GM18502 (cell line): Measurements from ENCODE around the gene TNFRSF11A.

ENCODE experiments used
- ATAC-seq: cut with Tn5 transposase; IDR thresholded peaks from one replicate; pipeline ENCODE4 v1.9.1; 2021; ENCODE audit warnings: mild to moderate bottlenecking; ENCODE audit not compliant: unreplicated experiment, poor library complexity

Gene TNFRSF11A

GRCh38 chr18:62324917-62325805, at the start of gene TNFRSF11A:
TSS of gene TNFRSF11A (plus strand) at chr18:62325310. CDS start at chr18:62325353, 43 bp downstream.
- peak; percentile 74 for ATAC-seq

GRCh38 chr18:62277045-62277444, 48.1 kb upstream of the TNFRSF11A start:
- ATAC-seq, result no peak

GRCh38 chr18:62279561-62279960, 45.5 kb upstream of the TNFRSF11A start:
- no peak for ATAC-seq

- ATAC-seq, result no peak
Observed at GRCh38 chr18:62280058-62280457, 45.1 kb upstream of the TNFRSF11A start.

- ATAC-seq, result no peak
Observed at GRCh38 chr18:62280786-62281185, 44.3 kb upstream of the TNFRSF11A start.

GRCh38 chr18:62281684-62282083, 43.4 kb upstream of the TNFRSF11A start:
- ATAC-seq, result no peak

- ATAC-seq, result no peak
Observed at GRCh38 chr18:62282188-62282629, 42.9 kb upstream of the TNFRSF11A start.

GRCh38 chr18:62284637-62285036, 40.5 kb upstream of the TNFRSF11A start:
- ATAC-seq, result no peak

GRCh38 chr18:62285281-62285680, 39.8 kb upstream of the TNFRSF11A start:
- ATAC-seq, result no peak

- ATAC-seq, result peak; percentile 44
Observed at GRCh38 chr18:62287781-62288664, 37.1 kb upstream of the TNFRSF11A start.

- ATAC-seq, result peak; percentile 80
Observed at GRCh38 chr18:62288665-62289008, 36.5 kb upstream of the TNFRSF11A start.

GRCh38 chr18:62289047-62289446, 36.1 kb upstream of the TNFRSF11A start:
- peak; percentile 73 for ATAC-seq

- no peak for ATAC-seq
Observed at GRCh38 chr18:62294073-62294472, 31.0 kb upstream of the TNFRSF11A start.

GRCh38 chr18:62300359-62300963, 24.6 kb upstream of the TNFRSF11A start:
- ATAC-seq, result no peak

GRCh38 chr18:62301322-62301721, 23.8 kb upstream of the TNFRSF11A start:
- no peak for ATAC-seq

GRCh38 chr18:62312851-62313250, 12.3 kb upstream of the TNFRSF11A start:
- ATAC-seq, result no peak

- ATAC-seq, result no peak
Observed at GRCh38 chr18:62318228-62319180, 6.6 kb upstream of the TNFRSF11A start.

GRCh38 chr18:62321201-62321600, 3.9 kb upstream of the TNFRSF11A start:
- ATAC-seq, result no peak

- ATAC-seq, result no peak
Observed at GRCh38 chr18:62323483-62324180, 1.5 kb upstream of the TNFRSF11A start.
